ENCODE data around the gene HERC4. TPM values are rescaled to one million over a fixed set of nuclear protein-coding genes. Genes with fewer than 3 reads are reported as not detected.

Gene HERC4
- total RNA-seq, 2 donors from 2014 or later: 53.8 to 60.1 TPM

GRCh38 chr10:68121020-68121743, 46.1 kb upstream of the HERC4 start:
- no peak overlapping the region for H3K4me3 Mint-ChIP-seq
- H3K27me3 ChIP-seq (ENCODE audit: control insufficient read depth, insufficient read depth, low read length, poor library complexity, severe bottlenecking): no peaks in the 10 kb centered on the region
- H3K9me3 Mint-ChIP-seq: no peaks in the 10 kb centered on the region
- no peaks in the 10 kb centered on the region for H3K36me3 Mint-ChIP-seq (ENCODE audit: low read depth)
- H3K9me3 ChIP-seq (ENCODE audit: control insufficient read depth, low read length): no peaks in the 10 kb centered on the region
- no peak for TF ChIP-seq CTCF (conservative IDR thresholded peaks at IDR 0.05)
- H3K27ac Mint-ChIP-seq: no peak overlapping the region
- no peak for DNase-seq
- 93 to 99% methylated on average over 12 to 15 of the region's 15 CpGs for WGBS, 2 experiments (ENCODE audit: insufficient coverage in 1 of 2, insufficient read length in 1 of 2)
- no peaks in the 10 kb centered on the region for H3K27me3 Mint-ChIP-seq (ENCODE audit: insufficient read depth)
- no peak overlapping the region for H3K9ac ChIP-seq (ENCODE audit: extremely low read depth, low read length, poor library complexity, severe bottlenecking)
- H3K27ac ChIP-seq (ENCODE audit: low read depth, low read length): no peak overlapping the region
- no peaks in the 10 kb centered on the region for H3K36me3 ChIP-seq (ENCODE audit: control insufficient read depth, insufficient read depth, low read length)
- H3K4me1 Mint-ChIP-seq: peaks cover 8% of the 10 kb centered on the region
- H3K4me3 ChIP-seq (ENCODE audit: low read length): no peak overlapping the region
- H3K4me1 ChIP-seq (ENCODE audit: control insufficient read depth, insufficient read depth, low read length): no peaks in the 10 kb centered on the region

GRCh38 chr10:68118657-68119056, 43.6 kb upstream of the HERC4 start:
- H3K27ac Mint-ChIP-seq: no peak overlapping the region

GRCh38 chr10:68112837-68113236, 37.8 kb upstream of the HERC4 start:
- H3K9ac ChIP-seq (ENCODE audit: extremely low read depth, low read length, poor library complexity, severe bottlenecking): no peak overlapping the region
- H3K4me3 ChIP-seq (ENCODE audit: low read length): no peak overlapping the region
- DNase-seq: no peak
- Mint-ChIP-seq H3K27ac (no peak overlapping the region), H3K4me1 (no peaks in the 10 kb centered on the region), H3K36me3 (ENCODE audit: low read depth) (no peaks in the 10 kb centered on the region), H3K9me3 (no peaks in the 10 kb centered on the region), H3K27me3 (ENCODE audit: insufficient read depth) (no peaks in the 10 kb centered on the region), H3K4me3 (no peak overlapping the region)
- H3K9me3 ChIP-seq (ENCODE audit: control insufficient read depth, low read length): no peaks in the 10 kb centered on the region
- no peak for TF ChIP-seq CTCF (conservative IDR thresholded peaks at IDR 0.05)
- H3K36me3 ChIP-seq (ENCODE audit: control insufficient read depth, insufficient read depth, low read length): no peaks in the 10 kb centered on the region
- H3K27ac ChIP-seq (ENCODE audit: low read depth, low read length): no peak overlapping the region
- peaks cover 3% of the 10 kb centered on the region for H3K4me1 ChIP-seq (ENCODE audit: control insufficient read depth, insufficient read depth, low read length)
- H3K27me3 ChIP-seq (ENCODE audit: control insufficient read depth, insufficient read depth, low read length, poor library complexity, severe bottlenecking): no peaks in the 10 kb centered on the region
- WGBS, 2 experiments (ENCODE audit: insufficient coverage in 1 of 2, insufficient read length in 1 of 2): 87% methylated on average over 1 of the region's 1 CpG; no CpG with 5 or more reads in 1 of the 2 experiments

More at GRCh38 chr10:68118657-68119056, 43.6 kb upstream of the HERC4 start:
- H3K4me1 ChIP-seq (ENCODE audit: control insufficient read depth, insufficient read depth, low read length): no peaks in the 10 kb centered on the region
- DNase-seq: no peak
- no peaks in the 10 kb centered on the region for H3K36me3 ChIP-seq (ENCODE audit: control insufficient read depth, insufficient read depth, low read length)
- H3K4me3 ChIP-seq (ENCODE audit: low read length): no peak overlapping the region
- Mint-ChIP-seq H3K27me3 (ENCODE audit: insufficient read depth) (no peaks in the 10 kb centered on the region), H3K4me1 (peaks cover 8% of the 10 kb centered on the region), H3K4me3 (no peak overlapping the region), H3K9me3 (no peaks in the 10 kb centered on the region), H3K36me3 (ENCODE audit: low read depth) (no peaks in the 10 kb centered on the region)
- 87 to 100% methylated on average over 2 of the region's 3 CpGs for WGBS, 2 experiments (ENCODE audit: insufficient coverage in 1 of 2, insufficient read length in 1 of 2)
- no peaks in the 10 kb centered on the region for H3K27me3 ChIP-seq (ENCODE audit: control insufficient read depth, insufficient read depth, low read length, poor library complexity, severe bottlenecking)
- H3K27ac ChIP-seq (ENCODE audit: low read depth, low read length): no peak overlapping the region
- no peak for TF ChIP-seq CTCF (conservative IDR thresholded peaks at IDR 0.05)
- H3K9ac ChIP-seq (ENCODE audit: extremely low read depth, low read length, poor library complexity, severe bottlenecking): no peak overlapping the region
- H3K9me3 ChIP-seq (ENCODE audit: control insufficient read depth, low read length): no peaks in the 10 kb centered on the region
